Stimulated activated CD8-positive, alpha-beta memory T cell treated with anti-CD3 and anti-CD28 coated beads, Interleukin-2, amount 100 ng/mL, for 48 hours (primary cell): ENCODE results near the gene RBMX2.

Experiments
- DNase-seq, 2 donors: peaks; one replicate each; pipeline ENCODE4 v3.0.0-alpha.2; 2020; ENCODE audit warnings: low read depth in 2 of 2

RBMX2 gene

DNA sequence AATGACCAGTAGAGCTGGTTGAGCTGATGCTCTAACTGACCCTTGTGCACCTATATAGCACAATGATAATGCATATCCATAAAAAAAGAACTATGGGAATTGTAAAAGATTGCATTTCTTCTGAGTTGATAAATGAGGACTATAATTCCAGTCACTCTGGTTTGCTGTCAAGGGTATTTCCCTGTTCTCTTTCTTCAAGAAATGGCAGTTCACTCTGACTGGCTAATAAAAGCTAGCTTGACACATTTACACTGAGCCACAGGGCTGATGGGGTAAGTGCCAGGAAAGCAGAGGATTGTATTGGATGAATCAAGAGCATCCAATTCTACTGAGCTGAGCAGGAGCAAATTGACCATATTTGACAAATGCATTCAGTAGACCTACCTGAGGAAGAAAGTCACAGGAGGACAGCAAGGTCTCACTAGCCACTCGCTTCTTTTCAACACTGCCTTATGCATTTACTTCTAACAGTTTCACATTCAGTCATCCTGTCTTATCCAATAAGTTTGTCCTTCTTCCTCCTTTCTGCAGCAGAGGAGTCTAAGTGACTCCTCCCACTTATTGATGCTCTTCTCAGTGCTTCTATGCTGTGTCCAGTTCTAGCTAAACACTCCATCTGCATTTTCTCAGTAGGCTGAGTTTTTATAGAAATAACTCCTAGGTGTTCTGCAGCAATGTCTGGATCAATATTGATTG is 43.0 kb downstream of the RBMX2 start:
- DNase-seq = no peak

DNA sequence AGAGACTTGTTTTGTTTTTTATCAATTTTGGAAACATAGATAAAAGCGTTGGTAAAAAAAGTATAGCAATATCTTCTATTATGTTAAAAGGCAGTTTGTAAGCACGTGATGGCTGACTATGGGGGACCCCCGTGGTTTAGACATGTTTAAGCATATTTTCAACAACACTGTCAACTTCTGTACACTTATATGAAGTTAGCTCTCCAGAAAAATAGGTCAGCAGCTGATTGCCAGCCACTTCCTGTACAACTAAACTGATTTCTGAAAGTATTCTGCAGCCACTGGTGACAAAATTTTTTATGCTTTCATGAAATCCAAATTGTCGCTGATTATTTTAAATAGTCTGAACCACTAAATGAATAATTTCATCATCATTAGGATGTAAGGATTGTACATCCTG is 45.2 kb downstream of the RBMX2 start:
- DNase-seq = no peak
